ENCODE data around the gene PPIE.

DNA sequence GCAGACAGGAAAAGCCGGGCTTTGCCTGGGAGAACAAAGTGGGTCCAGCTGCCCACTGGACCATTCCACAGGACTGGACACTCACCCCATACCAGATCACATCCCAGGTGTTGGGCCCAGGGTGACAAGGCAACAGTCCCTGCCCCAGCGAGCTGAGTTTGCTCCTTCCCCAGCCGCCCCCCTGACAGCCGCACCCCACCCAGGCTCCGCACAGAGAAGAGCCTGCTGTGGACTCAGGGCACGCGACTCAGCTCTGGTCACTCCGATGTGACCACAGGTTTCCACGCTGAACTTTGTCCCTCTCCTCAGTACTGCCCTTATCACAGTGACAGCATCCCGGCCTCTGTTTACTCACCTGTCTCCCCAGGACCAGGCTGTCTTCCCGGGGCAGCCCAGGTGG is 48.8 kb downstream of the PPIE start:
- TF ChIP-seq, protein P1, sequence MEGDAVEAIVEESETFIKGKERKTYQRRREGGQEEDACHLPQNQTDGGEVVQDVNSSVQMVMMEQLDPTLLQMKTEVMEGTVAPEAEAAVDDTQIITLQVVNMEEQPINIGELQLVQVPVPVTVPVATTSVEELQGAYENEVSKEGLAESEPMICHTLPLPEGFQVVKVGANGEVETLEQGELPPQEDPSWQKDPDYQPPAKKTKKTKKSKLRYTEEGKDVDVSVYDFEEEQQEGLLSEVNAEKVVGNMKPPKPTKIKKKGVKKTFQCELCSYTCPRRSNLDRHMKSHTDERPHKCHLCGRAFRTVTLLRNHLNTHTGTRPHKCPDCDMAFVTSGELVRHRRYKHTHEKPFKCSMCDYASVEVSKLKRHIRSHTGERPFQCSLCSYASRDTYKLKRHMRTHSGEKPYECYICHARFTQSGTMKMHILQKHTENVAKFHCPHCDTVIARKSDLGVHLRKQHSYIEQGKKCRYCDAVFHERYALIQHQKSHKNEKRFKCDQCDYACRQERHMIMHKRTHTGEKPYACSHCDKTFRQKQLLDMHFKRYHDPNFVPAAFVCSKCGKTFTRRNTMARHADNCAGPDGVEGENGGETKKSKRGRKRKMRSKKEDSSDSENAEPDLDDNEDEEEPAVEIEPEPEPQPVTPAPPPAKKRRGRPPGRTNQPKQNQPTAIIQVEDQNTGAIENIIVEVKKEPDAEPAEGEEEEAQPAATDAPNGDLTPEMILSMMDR (IDR thresholded peaks at IDR 0.05): no peak
- TF ChIP-seq EP300 (IDR thresholded peaks at IDR 0.05) (no peak), POLR2A (IDR thresholded peaks at IDR 0.05) (no peak), POLR2AphosphoS5 (IDR thresholded peaks at IDR 0.05) (no peak)

All from gastroesophageal sphincter (tissue), 3 donors.